BJ (cell line): ENCODE measurements around the gene RFX5. TPM values are rescaled to one million over a fixed set of nuclear protein-coding genes. Genes with fewer than 3 reads are reported as not detected.
"Not testable (repeated sequence)": the region's sequence is repeated elsewhere in the genome, so short reads cannot be mapped to it uniquely, and the experiment has no call there.

Experiments
- CTCF ChIA-PET: fragments of 350-600 bp; formaldehyde crosslinking; extraction: SDS; loops from one replicate; lab custom pipeline; 2021; ENCODE audit warnings: antibody characterized with exemption, inconsistent platforms; lab: Yijun Ruan, JAX
- POLR2A ChIA-PET: fragments of 300-600 bp; sonication (Branson Sonifier 250); formaldehyde crosslinking; extraction: SDS; loops from one replicate; lab custom pipeline; 2021; ENCODE audit warnings: antibody characterized with exemption; lab: Charles Lee
- DNase-seq: peaks from one replicate; pipeline ENCODE4 v3.0.0-alpha.2; 2011; ENCODE audit warnings: low read depth
- H3K27me3 ChIP-seq: 2 replicates; pipeline ENCODE4 v1.6.0; 2011; ENCODE audit warnings: low read length; ENCODE audit not compliant: control insufficient read depth, insufficient read depth
- H3K36me3 ChIP-seq: 2 replicates; pipeline ENCODE4 v1.5.1; 2011; ENCODE audit warnings: low read length; ENCODE audit not compliant: control insufficient read depth, insufficient read depth
- H3K4me3 ChIP-seq: 2 replicates; pipeline ENCODE4 v1.5.1; 2011; ENCODE audit warnings: low read depth, mild to moderate bottlenecking, control low read depth, low read length
- CTCF ChIP-seq: IDR thresholded peaks from 2 replicates; pipeline ENCODE4 v1.5.1; 2011; ENCODE audit warnings: low read depth, mild to moderate bottlenecking, control low read depth, inconsistent platforms, low read length, moderate library complexity; ENCODE audit not compliant: insufficient read depth
- polyA plus RNA-seq: library from polyadenylated mRNA; depleted of rRNA; stranded (reverse); fragments of >200 nt; gene quantifications from 2 replicates; pipeline ENCODE4 v1.2.3, GENCODE V29; 2011

Gene RFX5
- polyA plus RNA-seq, 1 experiment: 29.9 TPM

- Histone ChIP-seq H3K4me3 (no peak overlapping the region), H3K27me3 (no peaks in the 10 kb centered on the region), H3K36me3 (peaks cover 4% of the 10 kb centered on the region; the same call in 1 of the 2 replicates)
- TF ChIP-seq CTCF: no peak
- ChIA-PET CTCF (no interaction called here), POLR2A (no interaction called here)
- DNase-seq: no peak
Observed at GRCh38 chr1:151361883-151362282, 14.8 kb upstream of the RFX5 start.

GRCh38 chr1:151356696-151357095 is 9.6 kb upstream of the RFX5 start:
- ChIA-PET CTCF (interaction anchor here (1.6 to 2.4 kb wide), 3 partner anchors 9 to 56 kb away, joined by 5 to 7 read pairs (median 7); no protein-coding TSS in a partner anchor), POLR2A (no interaction called here)
- Histone ChIP-seq H3K4me3 (no peak overlapping the region), H3K36me3 (no peaks in the 10 kb centered on the region), H3K27me3 (no peaks in the 10 kb centered on the region)
- no peak for DNase-seq
- no peak for TF ChIP-seq CTCF

- no peak for DNase-seq
Observed at GRCh38 chr1:151352021-151352718, 5.1 kb upstream of the RFX5 start.

GRCh38 chr1:151350323-151350722 is 3.3 kb upstream of the RFX5 start:
- DNase-seq, H3K27me3 ChIP-seq, H3K36me3 ChIP-seq, H3K4me3 ChIP-seq, POLR2A ChIA-PET: not testable (repeated sequence)
- CTCF ChIA-PET: interaction anchor here (0.7 to 1.6 kb wide), 4 partner anchors 9 to 155 kb away, joined by 3 to 8 read pairs (median 6); no protein-coding TSS in a partner anchor

More at GRCh38 chr1:151352021-151352718, 5.1 kb upstream of the RFX5 start:
- TF ChIP-seq CTCF: no peak
- POLR2A ChIA-PET: no interaction called here
- H3K27me3 ChIP-seq: no peaks in the 10 kb centered on the region
- CTCF ChIA-PET: no interaction called here
- no peaks in the 10 kb centered on the region for H3K36me3 ChIP-seq
- no peak overlapping the region for H3K4me3 ChIP-seq

GRCh38 chr1:151347523-151348246 is 633 bp upstream of the RFX5 start:
- Histone ChIP-seq H3K4me3 (peak overlapping the region; percentile 75), H3K36me3 (peaks cover 5% of the 10 kb centered on the region), H3K27me3 (no peaks in the 10 kb centered on the region)
- no peak for DNase-seq
- CTCF ChIA-PET: interaction anchor here (0.6 kb wide), 1 partner anchor 46 kb away, joined by 3 read pairs; no protein-coding TSS in a partner anchor
- no peak for TF ChIP-seq CTCF
- POLR2A ChIA-PET: no interaction called here
